Thyroid gland (tissue), 4 donors: ENCODE data around the gene CFB.

Source experiments
- POLR2A ChIP-seq, 2 donors: fragments of 450-650 bp; IDR thresholded peaks; one replicate each; pipeline ENCODE4 v1.6.1; 2017; ENCODE audit warnings: antibody characterized with exemption in 2 of 2, mild to moderate bottlenecking in 2 of 2, moderate library complexity in 1 of 2
- TF ChIP-seq, protein P1 (sequence below), 6 experiments: fragments of 200-600 bp in 3 of 6; fragments of 450-650 bp in 3 of 6; sonication (generic) in 3 of 6; IDR thresholded peaks; one replicate each; pipeline ENCODE4 v1.5.1; 2016 to 2019; ENCODE audit warnings: antibody characterized with exemption in 6 of 6, mild to moderate bottlenecking in 2 of 6, inconsistent platforms in 1 of 6, moderate library complexity in 1 of 6

DNA sequence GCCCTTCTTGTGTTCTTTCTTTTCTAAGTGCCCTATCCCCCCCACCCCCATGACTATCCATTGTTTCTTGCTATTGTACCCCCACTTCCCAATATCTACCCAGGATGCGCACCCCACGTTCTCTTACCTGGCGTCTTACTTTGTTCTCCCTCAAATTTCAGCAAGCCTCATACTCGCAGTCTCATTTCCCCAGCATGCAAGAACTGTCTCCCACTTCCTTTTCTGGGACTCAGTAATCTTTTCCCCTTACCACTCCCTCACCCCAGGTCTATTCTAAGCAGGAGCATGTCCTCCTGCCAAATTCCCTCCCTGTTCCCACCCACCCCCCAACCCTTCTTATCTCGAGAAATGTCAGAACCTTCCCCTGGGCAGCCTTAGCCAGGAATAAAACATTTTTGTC lies 46.7 kb upstream of the CFB start:
- TF ChIP-seq, protein P1, sequence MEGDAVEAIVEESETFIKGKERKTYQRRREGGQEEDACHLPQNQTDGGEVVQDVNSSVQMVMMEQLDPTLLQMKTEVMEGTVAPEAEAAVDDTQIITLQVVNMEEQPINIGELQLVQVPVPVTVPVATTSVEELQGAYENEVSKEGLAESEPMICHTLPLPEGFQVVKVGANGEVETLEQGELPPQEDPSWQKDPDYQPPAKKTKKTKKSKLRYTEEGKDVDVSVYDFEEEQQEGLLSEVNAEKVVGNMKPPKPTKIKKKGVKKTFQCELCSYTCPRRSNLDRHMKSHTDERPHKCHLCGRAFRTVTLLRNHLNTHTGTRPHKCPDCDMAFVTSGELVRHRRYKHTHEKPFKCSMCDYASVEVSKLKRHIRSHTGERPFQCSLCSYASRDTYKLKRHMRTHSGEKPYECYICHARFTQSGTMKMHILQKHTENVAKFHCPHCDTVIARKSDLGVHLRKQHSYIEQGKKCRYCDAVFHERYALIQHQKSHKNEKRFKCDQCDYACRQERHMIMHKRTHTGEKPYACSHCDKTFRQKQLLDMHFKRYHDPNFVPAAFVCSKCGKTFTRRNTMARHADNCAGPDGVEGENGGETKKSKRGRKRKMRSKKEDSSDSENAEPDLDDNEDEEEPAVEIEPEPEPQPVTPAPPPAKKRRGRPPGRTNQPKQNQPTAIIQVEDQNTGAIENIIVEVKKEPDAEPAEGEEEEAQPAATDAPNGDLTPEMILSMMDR (IDR thresholded peaks at IDR 0.05), result no peak
- TF ChIP-seq POLR2A (IDR thresholded peaks at IDR 0.05), result no peak
